Measurements from ENCODE around the gene BMX.

The BMX gene

DNA sequence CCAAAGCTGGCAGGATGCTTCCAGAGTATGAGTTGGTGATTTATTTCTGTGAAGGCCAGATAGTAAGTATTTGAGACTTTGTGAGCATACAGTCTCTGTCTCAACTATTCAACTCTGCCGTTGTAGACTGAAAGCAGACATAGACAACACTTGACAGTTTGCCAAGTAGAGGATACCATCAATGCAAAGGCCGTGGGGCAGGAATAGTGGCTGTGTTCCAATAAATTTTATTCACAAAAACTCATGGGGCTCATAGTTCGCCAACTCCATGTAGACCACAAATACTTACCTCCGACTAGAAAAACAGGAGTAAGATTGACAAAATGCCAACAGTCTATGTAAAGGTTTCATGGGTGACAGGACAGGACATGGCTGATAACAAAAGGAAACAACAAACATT lies 3.8 kb upstream of the BMX start:
- Histone ChIP-seq H3K27me3 (no peaks in the 10 kb centered on the region), H3K36me3 (no peaks in the 10 kb centered on the region), H3K9me3 (no peaks in the 10 kb centered on the region), H3K4me1 (peaks cover 0 to 10% (median 0%) of the 10 kb centered on the region in 4 donors), H3K4me3 (no peak overlapping the region), H3K27ac (no peak overlapping the region)
- no peak for DNase-seq
- TF ChIP-seq, protein P1, sequence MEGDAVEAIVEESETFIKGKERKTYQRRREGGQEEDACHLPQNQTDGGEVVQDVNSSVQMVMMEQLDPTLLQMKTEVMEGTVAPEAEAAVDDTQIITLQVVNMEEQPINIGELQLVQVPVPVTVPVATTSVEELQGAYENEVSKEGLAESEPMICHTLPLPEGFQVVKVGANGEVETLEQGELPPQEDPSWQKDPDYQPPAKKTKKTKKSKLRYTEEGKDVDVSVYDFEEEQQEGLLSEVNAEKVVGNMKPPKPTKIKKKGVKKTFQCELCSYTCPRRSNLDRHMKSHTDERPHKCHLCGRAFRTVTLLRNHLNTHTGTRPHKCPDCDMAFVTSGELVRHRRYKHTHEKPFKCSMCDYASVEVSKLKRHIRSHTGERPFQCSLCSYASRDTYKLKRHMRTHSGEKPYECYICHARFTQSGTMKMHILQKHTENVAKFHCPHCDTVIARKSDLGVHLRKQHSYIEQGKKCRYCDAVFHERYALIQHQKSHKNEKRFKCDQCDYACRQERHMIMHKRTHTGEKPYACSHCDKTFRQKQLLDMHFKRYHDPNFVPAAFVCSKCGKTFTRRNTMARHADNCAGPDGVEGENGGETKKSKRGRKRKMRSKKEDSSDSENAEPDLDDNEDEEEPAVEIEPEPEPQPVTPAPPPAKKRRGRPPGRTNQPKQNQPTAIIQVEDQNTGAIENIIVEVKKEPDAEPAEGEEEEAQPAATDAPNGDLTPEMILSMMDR (IDR thresholded peaks at IDR 0.05), result no peak
- intact Hi-C loops (cut with DNase I; ENCODE audit: low total_unique reads), result loop anchor here (5.0 to 10.0 kb wide), 2 partner anchors 175 to 358 kb away; partner anchors contain the start of gene AP1S2

DNA sequence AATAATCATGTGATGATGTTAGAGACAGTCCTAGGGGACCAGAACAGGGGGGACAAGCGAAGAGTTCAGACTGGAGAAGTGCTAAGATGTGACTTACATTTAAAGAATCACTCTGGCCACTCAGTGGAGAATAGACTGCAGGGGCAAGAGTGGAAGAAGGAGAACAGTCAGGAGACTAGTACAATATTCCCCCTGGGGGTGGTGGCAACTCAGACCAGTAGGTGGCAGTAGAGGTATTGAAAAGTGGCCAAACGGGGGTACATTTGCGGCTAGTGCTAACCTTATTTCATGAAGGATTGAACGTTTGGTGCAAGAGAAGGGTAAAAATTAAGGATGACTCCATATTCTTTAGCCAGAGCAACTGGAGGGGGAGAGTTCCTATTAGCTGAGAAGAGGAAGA lies 2.7 kb upstream of the BMX start:
- TF ChIP-seq, protein P1 (IDR thresholded peaks at IDR 0.05), result peak; percentile 11 to 22
- peak in 1 of 2 donors; percentile 24 for DNase-seq
- Histone ChIP-seq H3K4me3 (no peak overlapping the region), H3K27me3 (no peaks in the 10 kb centered on the region), H3K27ac (no peak overlapping the region), H3K36me3 (no peaks in the 10 kb centered on the region), H3K4me1 (peaks cover 0 to 4% (median 0%) of the 10 kb centered on the region in 4 donors), H3K9me3 (no peaks in the 10 kb centered on the region)
- intact Hi-C loops (cut with DNase I; ENCODE audit: low total_unique reads), result loop anchor here (5.0 to 10.0 kb wide), 2 partner anchors 174 to 357 kb away; partner anchors contain the start of gene AP1S2

DNA sequence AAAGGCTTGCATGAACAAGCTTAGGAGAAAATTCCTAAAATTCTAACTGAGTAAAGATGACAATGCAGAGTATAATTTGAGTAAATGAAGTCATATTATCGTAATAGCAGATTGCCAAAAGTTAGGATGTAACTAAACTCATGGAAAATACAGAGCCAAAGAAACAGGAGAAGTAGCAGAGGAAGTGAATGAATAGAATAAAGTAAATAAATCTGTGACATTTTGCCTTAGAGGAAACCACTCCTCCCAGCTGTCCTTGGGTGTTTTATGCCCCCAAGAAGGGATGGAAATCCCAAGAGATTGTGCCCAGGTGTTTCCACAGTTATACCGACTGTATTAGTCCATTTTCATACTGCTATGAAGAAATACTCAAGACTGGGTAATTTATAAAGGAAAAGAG lies 1.9 kb upstream of the BMX start:
- Histone ChIP-seq H3K27ac (no peak overlapping the region), H3K9me3 (no peaks in the 10 kb centered on the region), H3K36me3 (no peaks in the 10 kb centered on the region), H3K4me3 (no peak overlapping the region), H3K4me1 (peaks cover 0 to 2% (median 0%) of the 10 kb centered on the region in 4 donors), H3K27me3 (no peaks in the 10 kb centered on the region)
- TF ChIP-seq, protein P1 (IDR thresholded peaks at IDR 0.05), result no peak
- intact Hi-C loops (cut with DNase I; ENCODE audit: low total_unique reads), result loop anchor here (5.0 to 10.0 kb wide), 2 partner anchors 174 to 356 kb away; partner anchors contain the start of gene AP1S2
- no peak for DNase-seq

DNA sequence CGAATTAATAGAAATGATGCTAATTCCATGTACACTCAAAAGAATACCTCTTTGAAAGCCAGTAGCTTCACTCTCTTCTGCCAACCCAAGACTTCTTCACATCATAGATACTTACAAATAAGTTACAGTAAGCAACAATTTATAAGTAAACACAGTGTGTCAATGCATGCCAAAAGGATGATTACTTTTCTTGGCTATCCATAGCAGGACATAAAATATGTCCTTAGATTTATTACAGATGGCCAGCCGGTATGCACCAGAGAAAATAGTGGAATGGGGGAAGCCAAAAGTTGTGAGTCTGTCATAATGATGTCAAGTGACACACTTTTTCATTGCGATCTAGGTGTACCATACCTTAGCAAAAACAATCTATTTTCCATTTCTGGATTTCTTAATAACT lies 631 bp upstream of the BMX start:
- Histone ChIP-seq H3K4me1 (no peaks in the 10 kb centered on the region), H3K27ac (no peak overlapping the region), H3K27me3 (no peaks in the 10 kb centered on the region), H3K36me3 (no peaks in the 10 kb centered on the region), H3K4me3 (no peak overlapping the region), H3K9me3 (no peaks in the 10 kb centered on the region)
- intact Hi-C loops (cut with DNase I; ENCODE audit: low total_unique reads), result loop anchor here (5.0 to 10.0 kb wide), 2 partner anchors 172 to 355 kb away; partner anchors contain the start of gene AP1S2
- TF ChIP-seq, protein P1 (IDR thresholded peaks at IDR 0.05), result no peak
- no peak for DNase-seq

DNA sequence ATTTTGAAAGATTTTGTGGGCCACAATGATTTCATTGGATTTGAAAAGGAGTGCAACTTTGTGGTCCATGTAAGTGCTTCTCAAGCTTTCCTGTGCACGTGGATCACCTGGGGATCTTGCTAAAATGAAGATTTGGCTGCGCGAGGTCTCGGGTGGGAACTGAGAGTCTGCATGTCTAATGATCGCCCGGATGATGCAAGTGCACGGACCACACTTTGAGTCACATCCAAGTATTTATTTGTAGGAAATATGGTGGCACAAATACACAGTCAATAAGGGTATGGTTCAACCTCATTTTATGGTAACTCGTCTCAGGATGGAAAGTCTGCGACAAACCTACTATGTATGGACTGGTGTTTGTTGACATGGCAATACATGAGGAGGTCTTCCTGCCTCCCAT lies 899 bp downstream of the BMX start:
- no peaks in the 10 kb centered on the region for H3K4me1 ChIP-seq
- H3K36me3 ChIP-seq, result no peaks in the 10 kb centered on the region
- DNase-seq, result no peak
- H3K9me3 ChIP-seq, result no peaks in the 10 kb centered on the region
- no peak overlapping the region for H3K27ac ChIP-seq
- TF ChIP-seq, protein P1 (IDR thresholded peaks at IDR 0.05), result no peak
- intact Hi-C loops (cut with DNase I; ENCODE audit: low total_unique reads), result no loop called here
- no peak overlapping the region for H3K4me3 ChIP-seq
- no peaks in the 10 kb centered on the region for H3K27me3 ChIP-seq

DNA sequence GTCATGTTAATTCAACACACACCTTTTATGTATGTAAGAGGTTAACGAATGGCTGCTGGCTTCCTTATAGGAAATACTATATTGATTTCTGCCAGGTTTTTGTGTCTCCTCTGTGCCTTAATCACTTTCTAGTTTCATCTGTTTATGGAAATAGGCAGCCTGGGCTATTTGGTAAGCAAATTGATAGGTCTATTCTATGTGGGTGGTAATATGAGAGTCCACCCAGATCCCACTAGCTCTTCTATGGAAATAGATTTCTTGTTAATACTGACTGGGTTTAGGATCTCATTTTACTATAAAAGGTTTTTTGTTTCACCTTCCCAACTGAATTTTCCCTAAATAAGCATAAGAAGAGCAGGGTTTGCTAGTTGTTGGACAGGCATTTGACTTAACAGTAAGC lies 4.1 kb downstream of the BMX start:
- Histone ChIP-seq H3K27me3 (no peaks in the 10 kb centered on the region), H3K36me3 (no peaks in the 10 kb centered on the region), H3K27ac (no peak overlapping the region), H3K9me3 (no peaks in the 10 kb centered on the region), H3K4me3 (no peak overlapping the region), H3K4me1 (no peaks in the 10 kb centered on the region)
- DNase-seq, result no peak
- TF ChIP-seq, protein P1 (IDR thresholded peaks at IDR 0.05), result no peak
- intact Hi-C loops (cut with DNase I; ENCODE audit: low total_unique reads), result no loop called here
